Cortex of kidney (tissue), 1 donor: Measurements from ENCODE around the gene SLC38A9.

Experiments
- DNase-seq: peaks from one replicate; lab custom pipeline; 2025; lab: John Stamatoyannopoulos, UW

Gene SLC38A9

GRCh38 chr5:55650386-55650785 lies 61.7 kb downstream of the SLC38A9 start:
- no peak for DNase-seq

DNA sequence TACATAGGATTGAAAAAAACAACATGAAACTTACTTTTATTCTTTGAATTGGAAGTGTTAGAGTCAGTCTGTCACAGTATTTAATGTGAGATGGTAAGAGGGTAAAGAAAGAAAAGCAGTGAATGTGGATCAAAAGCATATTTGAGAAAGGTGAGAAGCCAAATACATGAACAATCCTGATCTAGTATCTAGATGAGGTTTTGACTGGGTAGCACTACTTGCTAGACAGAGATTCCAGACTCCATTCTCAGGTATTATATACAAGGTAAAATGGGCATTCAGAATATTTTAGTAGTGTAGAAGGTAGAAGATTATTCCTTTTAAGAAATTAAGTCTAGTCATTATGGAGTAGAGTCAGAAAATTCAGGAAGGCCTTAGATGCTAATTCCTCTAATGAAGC lies 62.2 kb downstream of the SLC38A9 start:
- DNase-seq, result no peak

GRCh38 chr5:55645304-55645703 lies 66.8 kb downstream of the SLC38A9 start:
- no peak for DNase-seq

GRCh38 chr5:55638455-55638854 lies 73.7 kb downstream of the SLC38A9 start:
- no peak for DNase-seq

DNA sequence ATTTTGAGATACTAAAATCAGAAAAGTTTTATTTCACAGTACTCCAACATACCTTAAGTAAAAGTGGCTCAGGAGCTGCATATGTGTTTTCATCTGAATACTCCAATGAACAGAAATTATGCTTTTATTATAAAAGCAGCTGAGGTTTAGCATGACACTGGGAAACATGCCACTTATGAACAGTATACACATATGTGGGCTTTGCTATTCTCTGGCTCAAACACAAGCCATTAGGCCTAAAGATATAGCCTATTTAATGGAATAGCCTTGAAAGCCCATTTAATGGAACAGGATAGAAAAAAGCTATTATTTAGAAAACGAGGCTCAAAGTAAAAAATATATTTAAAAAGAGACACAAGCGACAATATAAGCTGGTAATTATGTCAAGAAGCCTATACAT lies 74.1 kb downstream of the SLC38A9 start:
- DNase-seq, result no peak

DNA sequence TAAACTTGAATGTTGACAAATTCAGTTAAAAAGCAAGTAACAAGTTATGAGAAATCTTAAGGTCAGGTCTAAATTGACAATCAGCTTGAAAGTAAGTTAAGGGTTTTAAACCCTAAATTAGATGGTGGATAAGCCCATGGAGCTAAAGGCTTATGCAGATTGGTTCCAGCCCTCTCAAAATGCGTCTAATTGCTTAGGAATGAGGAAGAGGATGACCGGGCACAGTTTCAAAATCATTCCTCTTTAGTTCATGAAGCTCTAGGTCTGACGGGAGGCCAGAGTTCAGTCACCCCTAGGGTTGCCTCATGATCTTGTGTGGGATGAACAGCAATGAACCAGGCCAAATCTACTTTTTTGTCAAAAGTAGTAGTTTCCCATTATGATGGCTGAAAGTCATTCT lies 75.4 kb downstream of the SLC38A9 start:
- DNase-seq, result no peak

DNA sequence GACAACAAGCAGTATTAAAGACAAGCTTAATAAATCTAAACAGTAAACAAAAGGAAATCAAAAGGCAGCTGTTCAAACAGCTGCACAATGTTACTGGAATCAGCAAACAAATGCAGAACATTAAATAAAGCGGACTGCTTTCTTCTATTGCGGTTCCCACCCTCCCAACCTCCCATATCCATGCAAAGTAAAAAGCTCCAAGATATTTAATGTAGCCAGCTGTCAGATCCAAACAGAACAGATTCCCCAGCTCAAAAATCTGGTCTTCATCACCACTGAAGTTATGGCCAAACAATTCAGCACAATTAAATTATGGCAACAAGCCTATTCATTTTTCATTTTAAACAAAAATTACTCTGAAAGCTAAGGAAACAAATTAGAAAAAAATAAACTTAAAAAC lies 75.9 kb downstream of the SLC38A9 start:
- no peak for DNase-seq

DNA sequence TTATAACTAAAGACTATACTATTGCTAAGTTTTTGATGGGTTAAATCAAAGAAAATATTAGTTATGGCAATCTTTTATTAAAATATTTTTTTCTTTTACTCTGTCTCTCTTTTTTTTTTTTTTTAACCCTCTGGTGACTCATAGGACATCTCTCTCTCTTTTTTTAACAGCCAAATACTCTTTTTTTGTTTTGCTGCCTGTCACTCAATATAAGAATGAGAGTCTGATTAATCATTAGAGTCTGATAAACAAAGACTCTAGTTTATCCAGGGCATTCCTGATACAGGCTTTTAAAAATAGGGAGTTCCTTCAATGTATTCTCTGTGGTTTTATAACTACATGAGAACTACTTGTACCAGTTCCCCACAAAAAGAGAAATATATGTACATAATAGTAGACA lies 77.3 kb downstream of the SLC38A9 start:
- no peak for DNase-seq

- DNase-seq, result no peak
These were observed 77.8 kb downstream of the SLC38A9 start for GRCh38 chr5:55634209-55634805.

- no peak for DNase-seq
These were observed 78.4 kb downstream of the SLC38A9 start for GRCh38 chr5:55633574-55634208.

DNA sequence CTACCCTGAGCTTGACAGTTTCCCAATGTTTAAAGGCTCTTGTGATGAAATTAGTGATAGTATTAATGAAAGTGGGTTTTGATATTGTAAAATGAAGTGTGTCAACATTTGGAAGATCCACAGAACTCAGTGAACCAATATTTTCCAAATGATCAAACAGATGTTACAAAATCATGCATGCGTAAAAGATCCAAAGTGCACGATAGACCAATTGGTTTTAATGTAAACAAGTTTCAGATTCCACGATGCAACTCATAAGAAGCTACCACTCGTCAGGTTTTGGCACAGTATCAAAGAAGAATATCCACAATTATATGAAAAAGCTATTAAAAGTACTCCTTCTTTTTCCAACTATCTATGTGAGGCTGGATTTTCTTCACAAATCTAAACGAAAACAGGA lies 82.3 kb downstream of the SLC38A9 start:
- DNase-seq, result no peak

DNA sequence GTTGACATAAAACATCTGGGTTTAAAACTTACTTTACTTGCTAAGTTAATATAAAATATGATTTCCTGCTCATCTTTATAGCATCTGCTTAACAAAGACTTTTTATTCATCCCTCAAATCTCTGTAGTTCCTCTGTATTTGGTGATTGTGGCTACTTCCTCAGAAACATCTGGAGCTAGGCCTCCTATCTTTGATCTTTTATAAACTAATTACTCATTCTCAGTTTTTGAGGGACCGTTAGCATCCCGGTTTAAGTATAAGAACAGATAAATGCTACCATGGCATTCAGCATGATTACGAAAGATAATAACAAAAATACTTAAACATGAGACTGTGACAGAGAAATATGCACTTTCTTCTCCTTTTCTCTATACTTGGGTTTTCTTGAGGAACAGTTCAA lies 85.3 kb downstream of the SLC38A9 start:
- no peak for DNase-seq

- DNase-seq, result no peak
These were observed 86.2 kb downstream of the SLC38A9 start for GRCh38 chr5:55625913-55626312.

DNA sequence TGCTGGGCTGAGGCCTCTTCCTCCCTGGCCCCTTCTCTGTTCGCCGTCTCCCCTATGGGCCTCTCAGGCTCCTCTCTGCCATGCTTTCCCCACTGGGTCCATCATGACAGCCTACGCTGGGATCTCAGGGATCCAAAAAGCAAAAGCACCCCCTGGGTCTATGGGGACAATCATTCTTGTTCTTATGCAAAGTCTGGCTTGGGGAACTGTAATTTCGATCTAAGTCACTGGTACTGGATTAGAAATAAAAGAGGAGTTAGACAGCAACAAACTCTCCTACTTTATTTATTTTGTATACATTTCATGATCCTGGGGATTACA lies 86.6 kb downstream of the SLC38A9 start:
- no peak for DNase-seq

DNA sequence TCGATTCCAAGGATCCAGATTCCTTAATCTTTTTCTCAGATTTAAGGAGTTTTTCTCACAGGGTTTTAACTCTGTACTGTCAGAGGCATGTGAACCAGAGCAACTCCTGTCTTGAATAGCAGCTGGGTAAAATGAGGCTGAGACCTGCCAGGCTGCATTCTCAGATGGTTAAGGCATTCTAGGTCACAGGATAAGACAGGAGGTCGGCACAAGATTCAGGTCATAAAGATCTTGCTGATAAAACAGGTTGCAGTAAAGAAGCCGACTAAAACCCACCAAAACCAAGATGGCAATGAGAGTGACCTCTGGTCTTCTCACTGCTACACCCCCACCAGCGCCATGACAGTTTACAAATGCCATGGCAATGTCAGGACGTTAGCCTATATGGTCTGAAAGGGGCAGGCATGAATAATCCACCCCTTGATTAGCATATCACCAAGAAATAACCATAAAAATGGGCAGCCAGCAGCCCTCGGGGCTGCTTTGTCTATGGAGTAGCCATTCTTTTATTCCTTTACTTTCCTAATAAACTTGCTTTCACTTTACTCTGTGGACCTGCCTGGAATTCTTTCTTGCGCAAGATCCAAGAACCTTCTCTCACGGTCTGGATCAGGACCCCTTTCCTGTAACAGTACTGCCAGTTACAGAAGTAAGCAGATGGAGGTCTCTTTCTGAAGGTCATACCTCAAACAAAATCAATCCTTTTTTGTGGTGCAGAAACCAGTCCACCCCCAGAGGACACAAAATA lies 87.1 kb downstream of the SLC38A9 start:
- no peak for DNase-seq

- no peak for DNase-seq
These were observed 88.3 kb downstream of the SLC38A9 start for GRCh38 chr5:55623789-55624188.

GRCh38 chr5:55622460-55622859 lies 89.7 kb downstream of the SLC38A9 start:
- no peak for DNase-seq

GRCh38 chr5:55621229-55621628 lies 90.9 kb downstream of the SLC38A9 start:
- no peak for DNase-seq

- no peak for DNase-seq
These were observed 91.4 kb downstream of the SLC38A9 start for GRCh38 chr5:55620766-55621160.

DNA sequence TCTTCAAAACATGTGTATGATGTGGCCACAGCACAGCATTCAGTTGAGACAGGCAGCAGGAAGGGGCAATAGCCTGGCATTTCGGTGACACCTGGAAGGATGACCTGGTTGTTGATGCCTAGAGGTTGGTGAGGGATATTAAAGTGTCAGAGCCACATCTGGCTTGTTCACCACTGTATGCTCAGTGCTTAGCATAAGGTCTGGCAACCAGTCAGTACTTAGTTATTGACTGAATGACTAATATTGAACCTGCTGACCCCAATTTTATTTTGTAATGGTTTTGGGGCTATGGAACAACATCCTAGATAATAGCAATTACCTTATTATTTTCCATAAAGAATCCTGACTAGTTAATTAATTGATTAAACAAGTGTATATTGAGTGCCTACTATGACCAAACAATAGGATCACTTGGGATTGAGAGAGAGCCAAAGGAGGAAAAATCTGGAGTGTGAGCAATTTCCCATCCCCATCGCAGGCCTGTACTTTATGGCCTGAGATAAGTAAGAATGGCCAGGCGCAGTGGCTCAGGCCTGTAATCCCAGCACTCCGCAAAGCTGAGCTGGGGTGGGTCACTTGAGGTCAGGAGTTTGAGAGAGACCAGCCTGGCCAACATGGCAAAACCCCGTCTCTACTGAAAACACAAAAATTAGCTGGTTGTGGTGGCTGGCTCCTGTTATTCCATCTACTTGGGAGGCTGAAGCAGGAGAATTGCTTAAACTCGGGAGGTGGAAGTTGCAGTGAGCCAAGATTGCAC lies 91.9 kb downstream of the SLC38A9 start:
- DNase-seq, result no peak

DNA sequence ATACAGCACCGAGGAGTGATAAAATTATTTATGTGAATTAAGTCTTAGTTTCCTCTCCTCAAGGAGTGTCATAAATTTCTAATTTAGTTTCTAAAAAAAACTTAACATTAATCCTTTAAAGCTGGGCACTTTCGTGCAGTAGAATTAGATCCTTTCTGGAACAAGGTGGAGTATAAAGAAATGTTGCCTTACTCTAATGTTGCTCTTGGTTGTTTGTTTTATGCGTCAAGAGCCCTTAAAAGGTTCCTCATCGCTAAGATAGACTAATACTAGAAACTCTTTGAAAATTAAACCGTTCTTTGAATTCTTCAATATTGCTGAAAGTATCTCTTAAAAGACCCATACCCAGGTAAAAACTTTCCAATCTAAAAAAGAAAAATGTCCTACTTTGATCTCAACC lies 93.8 kb downstream of the SLC38A9 start:
- no peak for DNase-seq

- DNase-seq, result no peak
These were observed 98.8 kb downstream of the SLC38A9 start for GRCh38 chr5:55613112-55613868.
